Activated CD8-positive, alpha-beta memory T cell treated with anti-CD3 and anti-CD28 coated beads, Interleukin-2, amount 50 U/mL, for 1 hour (primary cell): ENCODE results near the gene NDUFA3.
"Not testable (repeated sequence)": the region's sequence is repeated elsewhere in the genome, so short reads cannot be mapped to it uniquely, and the experiment has no call there.

Experiments used
- DNase-seq: peaks from one replicate; pipeline ENCODE4 v3.0.0-alpha.2; 2020; ENCODE audit errors: extremely low read depth

The NDUFA3 gene

GRCh38 chr19:54102421-54103169 lies at the start of gene NDUFA3:
Gene NDUFA3 (plus strand): TSS chr19:54102855. CDS start chr19:54102879, 24 bp downstream.
- DNase-seq: peak; percentile 88

- DNase-seq: no peak
Observed at GRCh38 chr19:54062643-54063042, 40.0 kb upstream of the NDUFA3 start.

GRCh38 chr19:54063350-54064116 lies 39.1 kb upstream of the NDUFA3 start, which contains the start of gene VSTM1:
Gene VSTM1 (minus strand): TSS chr19:54063897. CDS start chr19:54063777, 120 bp downstream.
- DNase-seq: no peak

- no peak for DNase-seq
Observed at GRCh38 chr19:54069470-54069869, 33.2 kb upstream of the NDUFA3 start.

GRCh38 chr19:54073829-54074228 lies 28.8 kb upstream of the NDUFA3 start:
- no peak for DNase-seq

- no peak for DNase-seq
Observed at GRCh38 chr19:54074851-54075250, 27.8 kb upstream of the NDUFA3 start.

GRCh38 chr19:54077334-54077733 lies 25.3 kb upstream of the NDUFA3 start:
- no peak for DNase-seq

GRCh38 chr19:54081032-54081431 lies 21.6 kb upstream of the NDUFA3 start, which contains the start of gene TARM1:
Gene TARM1 (minus strand): TSS chr19:54081365. CDS start chr19:54081340, 25 bp downstream.
- no peak for DNase-seq

GRCh38 chr19:54084410-54084809 lies 18.2 kb upstream of the NDUFA3 start:
- DNase-seq: no peak

- no peak for DNase-seq
Observed at GRCh38 chr19:54094426-54095000, 8.1 kb upstream of the NDUFA3 start.

- no peak for DNase-seq
Observed at GRCh38 chr19:54095136-54095858, 7.4 kb upstream of the NDUFA3 start.

- DNase-seq: not testable (repeated sequence)
Observed at GRCh38 chr19:54095859-54096616, 6.6 kb upstream of the NDUFA3 start.

- no peak for DNase-seq
Observed at GRCh38 chr19:54096617-54097106, 6.0 kb upstream of the NDUFA3 start.

GRCh38 chr19:54099190-54099902 lies 3.3 kb upstream of the NDUFA3 start:
- DNase-seq: no peak

GRCh38 chr19:54099903-54100255 lies 2.8 kb upstream of the NDUFA3 start:
- DNase-seq: not testable (repeated sequence)

- DNase-seq: no peak
Observed at GRCh38 chr19:54100561-54100960, 2.1 kb upstream of the NDUFA3 start, which contains the start of gene OSCAR. Gene OSCAR (minus strand): TSS chr19:54100803. CDS start chr19:54100792, 11 bp downstream.

- DNase-seq: no peak
Observed at GRCh38 chr19:54104998-54105715, 2.5 kb downstream of the NDUFA3 start.

- no peak for DNase-seq
Observed at GRCh38 chr19:54105796-54106195, 3.1 kb downstream of the NDUFA3 start.

GRCh38 chr19:54106716-54107115 lies 4.1 kb downstream of the NDUFA3 start:
- no peak for DNase-seq
